GM18517 (cell line): ENCODE results near the gene WNK2.

ENCODE experiments used
- ATAC-seq: cut with Tn5 transposase; IDR thresholded peaks from one replicate; pipeline ENCODE4 v1.9.1; 2021; ENCODE audit warnings: mild to moderate bottlenecking, moderate library complexity; ENCODE audit not compliant: unreplicated experiment

The WNK2 gene

DNA sequence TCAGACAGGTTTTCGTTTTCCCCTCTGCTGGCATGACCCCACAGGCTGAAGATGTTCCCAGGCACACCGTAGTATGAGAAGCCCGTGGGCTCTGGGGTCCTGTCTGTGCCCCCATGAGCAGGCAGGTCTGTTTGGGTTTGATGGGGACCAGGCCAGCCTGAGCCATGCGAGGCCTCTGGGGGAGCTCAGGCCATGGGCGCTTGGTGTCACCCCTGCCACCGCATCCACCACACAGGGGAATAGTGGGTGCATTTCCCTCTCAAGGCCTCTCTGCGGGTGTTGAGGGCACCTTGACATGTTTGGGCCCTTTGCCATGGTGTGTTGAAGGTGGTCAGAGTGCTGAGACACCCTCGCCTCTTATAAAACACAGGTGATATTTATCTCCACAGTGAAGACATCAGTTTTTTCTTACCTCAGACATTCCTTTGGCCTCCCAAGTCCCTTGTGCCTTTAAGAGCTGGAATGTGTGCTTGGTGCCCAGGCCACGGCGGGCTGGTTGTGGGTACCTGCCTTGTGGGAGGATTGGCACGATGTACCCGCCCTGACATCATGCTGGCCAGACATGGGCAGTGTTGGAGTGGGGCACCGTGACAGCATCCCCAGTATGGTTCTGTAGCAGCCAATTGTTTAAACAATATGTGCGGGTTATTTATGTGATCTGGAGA is 68.3 kb downstream of the WNK2 start:
- no peak for ATAC-seq

DNA sequence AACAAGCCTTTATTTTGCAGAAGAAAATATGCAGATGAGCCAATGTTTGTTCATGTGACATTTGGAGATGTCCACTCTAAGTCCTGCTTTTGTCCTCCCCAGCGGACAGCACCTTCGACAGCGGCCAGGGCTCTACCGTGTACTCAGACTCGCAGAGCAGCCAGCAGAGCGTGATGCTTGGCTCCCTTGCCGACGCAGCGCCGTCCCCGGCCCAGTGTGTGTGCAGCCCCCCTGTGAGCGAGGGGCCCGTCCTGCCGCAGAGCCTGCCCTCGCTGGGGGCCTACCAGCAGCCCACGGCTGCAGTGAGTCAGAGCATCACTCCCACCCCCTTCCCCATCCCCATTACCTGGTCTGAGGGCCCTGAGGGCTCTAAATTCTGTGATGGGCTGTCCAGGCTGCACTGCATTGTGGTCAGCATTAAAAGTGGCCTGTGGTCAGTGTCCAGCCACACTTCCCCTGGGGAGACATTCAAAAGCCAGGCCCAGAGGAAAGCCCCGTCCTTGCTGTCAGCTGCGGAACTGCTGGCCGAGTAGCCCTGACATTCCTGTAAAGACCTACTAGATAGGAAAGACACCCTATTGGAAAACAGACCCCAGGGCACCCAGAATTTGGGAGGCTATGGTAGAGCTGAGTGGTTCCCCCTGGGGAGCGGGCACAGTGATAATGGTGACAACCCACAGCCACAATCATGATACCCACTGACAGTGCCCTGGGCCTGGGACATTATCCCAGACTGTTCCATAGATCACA is 69.0 kb downstream of the WNK2 start:
- ATAC-seq: no peak

DNA sequence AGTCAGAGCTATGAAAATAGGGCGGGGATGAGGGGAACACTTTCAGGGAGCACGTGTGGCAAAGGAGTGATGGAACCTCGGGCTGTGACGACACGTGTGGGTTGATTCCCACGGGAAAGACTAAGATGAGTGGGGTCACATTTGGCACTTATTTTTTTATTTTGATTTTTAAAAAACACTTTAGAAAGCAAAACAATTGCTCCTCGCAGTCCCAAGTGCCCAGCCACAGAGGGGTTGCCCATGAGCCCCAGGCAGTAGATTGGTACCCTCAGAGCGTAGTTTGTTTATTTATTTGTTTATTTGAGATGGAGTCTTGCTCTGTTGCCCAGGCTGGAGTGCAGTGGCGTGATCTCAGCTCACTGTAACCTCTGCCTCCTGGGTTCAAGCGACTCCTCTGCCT is 69.7 kb downstream of the WNK2 start:
- ATAC-seq: no peak

DNA sequence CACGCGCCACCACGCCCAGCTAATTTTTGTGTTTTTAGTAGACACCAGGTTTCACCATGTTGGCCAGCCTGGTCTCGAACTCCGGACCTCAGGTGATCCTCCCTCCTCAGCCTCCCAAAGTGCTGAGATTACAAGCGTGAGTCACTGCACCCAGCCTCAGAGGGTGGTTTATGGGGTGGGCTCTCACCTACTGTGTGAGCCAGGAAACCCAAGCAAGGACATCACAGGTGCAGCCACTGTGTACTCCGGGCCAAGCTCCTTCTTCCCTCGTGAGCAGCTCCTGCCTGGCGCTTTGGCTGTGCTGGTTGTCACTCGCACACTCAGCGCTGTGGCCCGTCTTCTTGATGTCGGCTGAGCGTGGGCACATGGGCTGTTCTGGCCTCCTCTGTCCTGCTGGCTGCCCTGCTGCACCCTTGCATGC is 70.1 kb downstream of the WNK2 start:
- no peak for ATAC-seq

DNA sequence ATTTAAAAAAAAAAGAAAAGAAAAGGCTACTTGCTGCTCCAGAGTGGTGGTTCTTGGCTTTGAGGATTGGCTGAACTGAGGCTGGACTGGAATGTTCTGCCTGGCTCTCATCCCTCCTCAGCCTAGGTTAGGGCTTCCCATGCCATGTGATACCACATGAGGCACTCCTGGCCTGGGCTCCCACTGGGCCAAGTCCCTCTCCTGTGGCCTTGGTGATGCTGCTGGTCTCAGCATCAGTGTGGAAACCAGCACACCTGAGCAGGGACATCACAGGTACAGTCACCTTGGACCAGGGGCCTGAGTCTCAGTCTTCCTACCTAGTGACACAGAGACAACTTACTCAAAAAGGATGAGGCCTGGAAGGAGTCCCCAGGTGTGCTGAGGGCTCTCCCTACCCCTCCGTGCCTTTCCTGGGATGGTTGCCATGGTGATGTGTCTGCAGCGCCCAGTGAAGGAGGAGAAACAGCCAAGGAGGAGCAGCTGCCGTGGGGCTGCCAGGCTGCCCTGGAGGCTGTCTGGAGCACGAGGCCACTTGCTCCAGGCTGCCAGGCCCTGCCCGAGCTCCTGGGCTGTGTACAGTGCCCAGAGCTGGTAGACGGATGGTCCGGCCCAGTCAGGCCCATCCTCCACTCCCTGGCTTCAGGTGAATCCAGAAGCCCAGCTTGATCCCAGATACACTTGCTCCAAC is 71.0 kb downstream of the WNK2 start:
- no peak for ATAC-seq

DNA sequence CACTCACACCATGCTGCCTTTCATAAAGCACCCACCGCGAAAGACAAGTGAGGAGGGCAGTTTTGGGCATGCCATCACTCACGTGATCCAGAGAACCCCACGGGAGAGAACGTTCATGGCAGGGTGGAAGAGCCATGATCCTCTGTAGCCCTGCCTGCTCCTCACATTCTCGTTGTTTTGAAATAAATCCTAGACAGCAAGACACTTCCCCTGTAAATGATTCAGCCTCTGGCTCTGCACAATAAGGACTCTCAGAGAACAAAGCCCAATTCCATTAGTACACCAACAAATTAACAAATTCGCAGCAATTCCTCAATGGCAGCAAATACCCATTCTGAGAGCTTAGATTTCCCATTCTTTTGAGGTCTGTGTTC is 71.5 kb downstream of the WNK2 start:
- ATAC-seq: no peak

DNA sequence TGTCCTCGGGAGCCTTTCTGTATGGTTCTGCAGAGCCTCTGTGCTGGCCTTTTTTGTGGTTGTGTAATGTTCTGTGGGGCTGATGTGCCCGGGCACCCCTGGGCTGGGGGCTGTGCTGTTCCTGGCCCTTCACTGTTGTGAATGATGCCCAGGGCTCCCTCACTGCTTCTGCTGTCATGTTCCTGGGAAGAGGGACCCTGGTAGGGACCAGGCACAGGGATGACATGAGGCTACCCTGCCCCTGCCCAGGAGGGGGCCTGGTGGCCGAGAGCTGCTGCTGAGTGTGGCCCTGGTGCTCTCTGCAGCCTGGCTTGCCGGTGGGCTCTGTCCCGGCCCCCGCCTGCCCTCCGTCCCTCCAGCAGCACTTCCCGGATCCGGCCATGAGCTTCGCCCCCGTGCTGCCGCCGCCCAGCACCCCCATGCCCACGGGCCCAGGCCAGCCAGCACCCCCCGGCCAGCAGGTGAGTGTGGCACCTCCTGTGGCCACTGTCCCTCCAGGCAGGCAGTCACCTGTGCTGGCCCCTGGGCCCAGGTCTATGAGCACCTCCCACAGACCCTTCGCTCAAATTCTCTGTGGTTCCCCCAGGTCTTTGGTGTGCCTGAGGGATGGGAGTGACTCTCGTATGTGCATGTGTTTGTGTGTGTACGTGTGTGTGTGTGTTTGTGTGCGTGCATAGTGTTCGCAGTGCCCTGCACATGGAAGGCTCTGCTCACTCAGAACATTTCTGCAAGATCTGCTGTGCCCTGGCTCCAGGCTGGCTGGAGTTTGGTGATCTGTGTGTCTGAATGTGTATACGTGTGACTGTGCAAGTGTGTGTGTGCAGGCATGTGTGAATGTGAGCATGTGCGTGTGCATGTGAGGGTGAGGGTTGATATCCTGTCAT is 72.3 kb downstream of the WNK2 start:
- no peak for ATAC-seq

DNA sequence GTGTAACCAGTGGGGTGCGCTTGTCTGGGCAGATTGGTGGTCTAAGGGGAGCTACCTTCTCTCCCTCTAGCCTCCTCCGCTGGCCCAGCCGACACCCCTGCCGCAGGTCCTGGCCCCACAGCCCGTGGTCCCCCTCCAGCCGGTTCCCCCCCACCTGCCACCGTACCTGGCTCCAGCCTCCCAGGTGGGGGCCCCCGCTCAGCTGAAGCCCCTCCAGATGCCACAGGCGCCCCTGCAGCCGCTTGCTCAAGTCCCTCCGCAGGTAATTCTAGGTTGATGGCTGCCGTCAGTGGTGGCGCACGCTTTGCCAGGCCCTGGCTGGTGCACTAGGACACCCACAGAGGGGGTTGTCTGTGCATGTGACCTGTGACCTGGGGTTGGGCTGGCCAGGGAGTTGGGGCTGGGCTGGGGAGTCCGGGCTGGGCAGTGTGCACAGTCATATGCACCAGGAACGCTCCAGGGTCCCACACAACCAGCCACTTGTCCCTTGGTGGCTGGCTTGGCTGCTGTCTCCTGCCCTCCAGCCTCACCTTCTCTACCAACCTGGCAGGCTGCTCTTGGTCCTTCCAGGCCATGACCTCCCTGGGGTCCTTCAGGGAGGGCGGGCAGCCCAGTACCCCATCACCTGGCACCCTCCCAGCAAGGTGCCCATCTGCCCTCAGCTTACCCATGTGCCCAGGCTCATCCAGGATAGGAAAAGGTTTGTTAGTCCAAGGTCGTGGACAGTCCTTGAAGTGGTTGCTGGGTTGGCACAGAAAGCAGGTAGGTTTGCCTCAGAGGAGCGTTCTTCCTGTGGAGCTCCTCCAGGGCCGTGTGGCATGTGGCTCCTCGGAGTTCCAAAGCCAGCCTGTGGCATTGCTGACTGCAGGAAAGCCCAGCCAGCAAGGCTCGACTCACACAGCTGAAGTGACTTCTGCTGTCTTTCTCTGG is 73.2 kb downstream of the WNK2 start:
- ATAC-seq: no peak

DNA sequence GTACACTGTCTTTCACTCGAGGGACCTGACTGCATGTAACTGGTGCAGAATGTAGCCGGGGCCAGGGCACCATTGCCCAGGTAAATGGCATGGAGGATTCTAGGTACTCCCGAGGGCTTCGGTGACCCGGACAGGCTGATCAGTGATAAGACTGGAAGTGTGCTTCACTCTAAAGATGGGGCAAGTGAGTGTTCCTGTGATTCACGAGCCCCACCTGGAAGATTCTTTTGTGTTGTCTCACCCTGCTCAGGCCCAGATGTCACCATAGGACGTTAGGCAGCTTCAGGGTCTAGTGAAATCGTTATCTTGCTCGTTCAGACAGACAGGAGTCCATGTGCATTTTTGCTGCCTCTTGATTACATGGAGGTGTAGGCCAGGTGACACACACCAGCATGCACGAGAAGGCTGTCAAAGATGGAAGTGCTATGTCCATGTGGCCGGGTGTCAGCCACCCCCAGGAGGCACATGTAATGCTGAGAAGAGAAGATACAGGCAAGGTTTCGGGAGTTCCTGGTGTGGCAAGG is 73.9 kb downstream of the WNK2 start:
- ATAC-seq: no peak

DNA sequence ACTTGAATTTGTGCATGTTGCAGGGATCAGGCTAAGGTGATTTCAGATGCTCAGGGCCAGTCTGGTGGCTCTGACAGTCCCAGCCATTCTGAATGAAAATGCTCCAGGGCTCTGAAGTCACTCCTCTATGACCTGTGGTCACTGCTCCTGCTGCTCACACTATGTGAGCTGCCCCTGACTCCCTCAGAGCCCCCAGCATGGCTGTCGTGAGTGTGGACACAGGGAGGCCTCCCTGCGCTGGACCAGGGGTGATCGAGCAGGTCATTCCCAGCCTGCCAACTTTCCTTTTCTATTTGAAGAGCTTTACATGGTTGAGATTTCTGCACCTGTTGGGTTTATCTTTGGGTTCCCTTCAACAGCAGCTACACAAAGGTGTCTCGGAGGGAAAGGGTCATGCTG is 74.5 kb downstream of the WNK2 start:
- no peak for ATAC-seq

DNA sequence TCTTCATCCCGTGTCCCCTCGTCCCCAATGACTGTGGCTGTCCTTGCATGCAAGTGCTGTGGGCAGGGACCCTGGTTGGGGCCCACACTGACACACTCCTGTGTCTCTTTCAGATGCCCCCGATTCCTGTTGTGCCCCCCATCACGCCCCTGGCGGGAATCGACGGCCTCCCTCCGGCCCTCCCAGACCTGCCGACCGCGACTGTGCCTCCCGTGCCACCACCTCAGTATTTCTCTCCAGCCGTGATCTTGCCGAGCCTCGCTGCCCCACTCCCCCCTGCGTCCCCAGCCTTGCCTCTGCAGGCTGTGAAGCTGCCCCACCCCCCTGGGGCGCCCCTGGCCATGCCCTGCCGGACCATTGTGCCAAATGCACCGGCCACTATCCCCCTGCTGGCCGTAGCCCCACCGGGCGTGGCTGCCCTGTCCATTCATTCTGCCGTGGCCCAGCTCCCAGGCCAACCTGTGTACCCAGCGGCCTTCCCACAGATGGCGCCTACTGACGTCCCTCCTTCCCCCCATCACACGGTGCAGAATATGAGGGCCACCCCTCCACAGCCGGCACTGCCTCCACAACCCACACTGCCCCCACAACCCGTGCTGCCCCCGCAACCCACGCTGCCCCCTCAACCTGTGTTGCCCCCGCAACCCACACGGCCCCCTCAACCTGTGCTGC is 75.0 kb downstream of the WNK2 start:
- no peak for ATAC-seq

DNA sequence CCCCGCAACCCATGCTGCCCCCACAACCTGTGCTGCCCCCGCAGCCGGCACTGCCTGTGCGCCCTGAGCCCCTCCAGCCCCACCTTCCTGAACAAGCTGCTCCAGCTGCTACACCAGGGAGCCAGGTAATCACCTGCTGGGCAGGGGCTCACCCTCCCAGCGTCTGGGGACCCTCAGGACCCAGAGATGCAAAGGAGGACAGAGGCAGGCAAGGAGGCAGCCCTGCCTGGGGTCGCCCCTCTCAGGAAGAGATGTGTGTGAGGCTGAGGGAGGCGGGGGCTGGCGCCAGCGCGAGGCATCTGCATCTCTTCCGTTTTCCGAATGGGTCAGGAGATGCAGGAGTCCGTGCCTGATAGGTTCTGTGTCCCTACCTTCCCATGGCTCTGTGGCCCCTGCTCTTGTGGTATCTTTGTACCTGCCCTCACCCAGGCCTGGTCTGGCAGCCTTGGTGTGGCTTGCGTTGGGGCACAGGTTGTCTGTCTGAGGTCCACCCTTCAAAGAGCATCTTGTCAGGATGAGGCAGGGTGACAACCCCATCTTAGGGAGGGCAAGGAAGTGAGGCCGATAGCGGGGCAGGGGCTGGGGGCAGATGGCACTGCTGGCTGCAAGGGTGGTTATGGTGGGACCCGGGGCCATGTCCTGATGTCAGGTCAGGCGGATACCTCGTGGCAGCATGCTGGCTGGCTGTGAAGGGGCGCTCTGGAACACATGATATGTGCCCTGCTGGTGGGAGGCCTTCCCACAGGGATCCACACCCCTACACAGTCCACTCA is 75.7 kb downstream of the WNK2 start:
- no peak for ATAC-seq

DNA sequence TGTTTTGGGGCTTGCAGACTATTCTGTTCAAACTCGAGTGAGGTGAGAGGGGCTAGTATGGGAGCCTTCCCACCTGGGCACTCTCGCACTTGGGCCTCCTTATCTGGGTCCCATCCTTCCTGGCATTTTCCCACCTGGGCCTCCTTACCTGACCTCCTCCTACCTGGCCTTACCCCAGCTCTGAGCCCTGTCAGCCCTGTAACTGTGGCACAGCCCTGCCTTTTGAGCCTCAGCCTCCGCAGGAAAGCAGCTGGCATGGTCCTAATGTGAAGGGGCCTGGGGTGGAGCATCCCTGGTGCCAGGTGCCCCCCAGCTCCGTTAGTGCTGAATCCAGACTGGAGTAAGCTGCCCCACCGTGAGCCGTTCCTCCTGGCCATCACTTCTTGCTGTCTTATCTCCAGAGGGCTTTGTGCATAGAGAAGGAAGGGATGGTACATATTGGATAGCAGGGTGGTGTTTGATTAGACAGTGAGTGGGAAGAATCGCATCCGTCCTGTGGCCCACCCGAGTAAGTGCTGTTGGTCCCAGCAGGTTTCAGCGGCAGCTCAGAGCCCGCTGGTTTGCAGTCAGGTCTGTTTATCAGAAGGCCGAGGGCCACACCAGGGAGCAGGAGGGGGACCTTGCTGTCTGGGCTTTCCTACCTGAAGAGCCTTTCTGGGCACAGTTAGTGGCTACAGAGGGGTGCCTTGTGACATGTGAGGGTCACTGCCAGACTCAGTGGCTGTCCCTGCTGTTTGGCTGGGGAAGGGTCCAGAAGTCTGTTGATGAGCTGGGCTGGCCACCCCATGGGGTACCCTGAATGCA is 76.5 kb downstream of the WNK2 start:
- ATAC-seq: no peak

DNA sequence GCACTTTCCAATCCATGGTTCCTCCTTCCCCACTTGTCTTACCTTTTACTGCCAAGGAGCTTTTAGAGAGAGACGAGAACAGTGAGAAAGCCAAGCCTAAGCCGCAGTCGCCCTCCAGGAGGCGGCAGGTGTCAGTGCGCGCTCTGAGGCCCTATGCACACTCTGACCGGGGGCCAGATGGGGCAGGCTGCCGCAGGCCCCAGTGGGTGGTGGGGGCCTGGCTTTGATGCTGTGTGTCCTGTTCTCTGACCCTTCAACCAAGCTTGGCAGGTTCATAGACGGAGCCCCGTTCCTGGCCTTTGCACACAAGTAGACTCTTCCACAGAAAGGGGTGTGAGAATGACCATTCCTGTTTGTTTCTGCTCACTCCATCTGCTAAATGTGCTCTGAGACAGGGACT is 77.3 kb downstream of the WNK2 start:
- ATAC-seq: no peak

DNA sequence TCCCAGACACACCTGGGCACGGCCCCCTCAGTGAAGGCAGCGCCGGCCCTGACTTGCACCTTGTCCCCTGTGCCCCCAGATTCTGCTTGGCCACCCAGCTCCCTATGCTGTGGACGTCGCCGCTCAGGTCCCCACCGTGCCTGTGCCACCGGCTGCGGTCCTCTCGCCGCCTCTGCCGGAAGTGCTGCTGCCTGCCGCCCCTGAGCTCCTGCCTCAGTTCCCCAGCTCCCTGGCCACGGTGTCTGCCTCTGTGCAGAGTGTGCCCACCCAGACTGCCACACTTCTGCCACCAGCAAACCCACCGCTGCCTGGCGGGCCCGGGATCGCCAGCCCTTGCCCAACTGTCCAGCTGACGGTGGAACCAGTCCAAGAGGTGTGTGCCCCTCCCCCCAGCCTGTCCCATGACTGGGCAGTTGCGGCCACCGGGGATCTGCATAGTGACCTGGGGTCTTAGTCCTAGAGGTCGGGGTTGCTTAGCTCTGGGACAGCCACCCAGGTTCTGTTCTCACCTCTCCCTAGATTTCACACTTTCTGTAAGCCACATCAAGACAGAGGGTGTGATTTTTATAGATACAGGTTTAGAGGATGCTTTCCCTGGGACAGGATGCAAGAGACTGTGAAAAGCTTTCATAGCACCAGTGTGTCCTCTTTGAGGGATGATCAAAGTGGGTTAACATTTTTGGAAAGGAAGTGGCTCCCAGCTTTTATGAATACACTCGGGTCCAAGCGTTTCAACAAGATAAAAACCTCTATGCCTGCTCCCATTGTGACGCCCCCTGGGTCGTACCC is 78.0 kb downstream of the WNK2 start:
- no peak for ATAC-seq

DNA sequence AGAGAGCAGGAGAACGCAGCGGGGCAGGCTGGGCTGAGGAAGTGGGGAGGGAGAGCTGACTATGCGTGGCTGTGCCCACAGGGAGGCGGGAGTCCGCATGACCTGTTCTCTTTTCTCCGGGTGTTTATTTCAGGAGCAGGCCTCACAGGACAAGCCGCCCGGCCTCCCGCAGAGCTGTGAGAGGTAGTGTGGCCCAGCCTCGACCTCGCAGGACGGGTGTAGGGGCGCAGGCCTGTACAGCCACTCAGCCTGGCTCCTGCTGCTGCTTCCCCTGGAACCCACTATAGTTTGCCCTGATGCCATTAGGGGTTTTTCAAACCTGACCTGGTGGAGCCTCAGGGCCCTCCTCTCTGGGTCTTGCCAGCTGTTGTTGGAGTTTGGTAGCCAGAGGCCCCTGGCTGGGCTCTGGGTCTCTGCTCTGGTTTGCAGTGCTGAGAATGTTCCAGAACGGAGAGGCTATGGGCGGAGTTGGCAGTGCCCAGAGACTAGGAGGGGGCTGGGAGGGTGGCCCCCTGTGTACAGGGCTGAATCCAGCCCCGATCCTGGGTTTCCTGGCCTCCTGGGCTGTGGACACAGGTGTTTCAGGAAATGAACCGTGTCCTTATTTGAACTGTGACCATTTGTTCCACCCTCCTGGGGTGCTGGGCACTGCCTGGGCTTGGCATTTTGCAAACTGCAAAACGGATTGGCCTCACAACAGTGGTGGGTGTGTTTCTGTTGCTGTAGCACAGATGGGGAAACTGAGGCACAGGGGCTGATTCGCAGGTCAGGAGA is 78.8 kb downstream of the WNK2 start:
- no peak for ATAC-seq
